HG03457 (cell line): ENCODE data around the gene OR51D1.

Experiments
- ATAC-seq: cut with Tn5 transposase; IDR thresholded peaks from one replicate; pipeline ENCODE4 v1.9.1; 2021; ENCODE audit warnings: moderate number of reproducible peaks; ENCODE audit not compliant: unreplicated experiment

The OR51D1 gene

GRCh38 chr11:4644233-4644632 lies 7.0 kb downstream of the OR51D1 start:
- no peak for ATAC-seq

- no peak for ATAC-seq
Measured at GRCh38 chr11:4645974-4646373, 8.7 kb downstream of the OR51D1 start.

GRCh38 chr11:4647766-4648165 lies 10.5 kb downstream of the OR51D1 start:
- no peak for ATAC-seq

GRCh38 chr11:4654635-4655369 lies 17.5 kb downstream of the OR51D1 start:
- ATAC-seq: no peak

GRCh38 chr11:4658629-4659445 lies 21.6 kb downstream of the OR51D1 start:
- no peak for ATAC-seq

- ATAC-seq: no peak
Measured at GRCh38 chr11:4662876-4663275, 25.6 kb downstream of the OR51D1 start.

- no peak for ATAC-seq
Measured at GRCh38 chr11:4664183-4664582, 26.9 kb downstream of the OR51D1 start.

- ATAC-seq: no peak
Measured at GRCh38 chr11:4664786-4665185, 27.5 kb downstream of the OR51D1 start.

- ATAC-seq: no peak
Measured at GRCh38 chr11:4665424-4665823, 28.1 kb downstream of the OR51D1 start.

GRCh38 chr11:4671741-4672140 lies 34.5 kb downstream of the OR51D1 start:
- no peak for ATAC-seq

GRCh38 chr11:4672470-4672869 lies 35.2 kb downstream of the OR51D1 start:
- ATAC-seq: no peak

GRCh38 chr11:4673781-4674180 lies 36.5 kb downstream of the OR51D1 start:
- ATAC-seq: no peak

GRCh38 chr11:4677948-4678347 lies 40.7 kb downstream of the OR51D1 start:
- no peak for ATAC-seq

- no peak for ATAC-seq
Measured at GRCh38 chr11:4680341-4680740, 43.1 kb downstream of the OR51D1 start.

GRCh38 chr11:4682623-4683419 lies 45.5 kb downstream of the OR51D1 start:
- ATAC-seq: no peak

- ATAC-seq: no peak
Measured at GRCh38 chr11:4684631-4685285, 47.5 kb downstream of the OR51D1 start.
